ENCODE measurements around the gene HAVCR1.

DNA sequence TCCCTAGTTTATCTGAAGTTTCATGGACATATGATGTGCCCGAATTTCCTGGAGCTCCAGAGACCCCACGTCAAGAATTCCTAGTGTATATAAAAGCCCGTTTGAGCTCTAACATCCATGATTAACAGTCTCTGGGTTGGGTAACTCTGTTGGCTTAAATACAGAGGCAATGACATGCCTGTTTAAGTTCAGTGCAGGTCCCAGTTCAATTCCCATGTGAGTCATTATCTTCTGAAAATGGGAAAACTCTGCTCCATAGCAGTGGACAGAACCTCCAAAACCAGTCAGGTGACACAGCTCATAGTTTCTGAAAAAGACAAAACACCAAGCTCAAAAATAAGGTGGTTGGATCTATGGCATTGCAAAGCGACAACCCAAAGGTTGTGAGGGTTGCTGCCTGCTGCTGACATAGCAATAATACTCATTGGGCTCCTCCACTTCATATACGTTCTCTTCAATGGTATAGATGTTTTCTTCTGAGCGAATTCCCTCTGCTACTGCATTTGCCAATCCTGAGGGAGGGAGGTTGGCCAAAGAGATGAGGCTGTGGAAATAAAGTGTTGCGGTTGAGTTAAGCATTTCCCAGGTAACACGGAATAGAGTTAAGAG, 27.9 kb upstream of the HAVCR1 start:
- TF ChIP-seq POLR2A (IDR thresholded peaks at IDR 0.05) = no peak
- no peak for TF ChIP-seq CTCF (IDR thresholded peaks at IDR 0.05)

Measured in transverse colon (tissue), 3 donors.